GM12878 (cell line): ENCODE data around the gene CLDN7. TPM values are rescaled to one million over a fixed set of nuclear protein-coding genes. Genes with fewer than 3 reads are reported as not detected.
A peak's percentile ranks its signal among the peaks of the same experiment; 100 is the strongest.

Experiments
- BHLHE40 ChIP-seq, 2 experiments: fragments of 450-650 bp in 1 of 2; IDR thresholded peaks; 2 replicates each; pipeline ENCODE4 v1.6.1; 2011 to 2017; ENCODE audit warnings: low read depth in 2 of 2, borderline replicate concordance in 1 of 2, improper control_type of control experiment in 1 of 2, low read length in 1 of 2, mild to moderate bottlenecking in 1 of 2
- CBFB ChIP-seq: IDR thresholded peaks from 2 replicates; pipeline ENCODE4 v1.6.1; 2016; ENCODE audit warnings: antibody characterized with exemption, low read depth
- CEBPZ ChIP-seq: fragments of 150-350 bp; IDR thresholded peaks from 2 replicates; pipeline ENCODE4 v1.6.1; 2016; ENCODE audit warnings: low read depth, low read length
- CHD2 ChIP-seq: IDR thresholded peaks from 2 replicates; pipeline ENCODE4 v1.6.1; 2011; ENCODE audit warnings: low read depth, low read length, improper control_type of control experiment, borderline replicate concordance
- ESRRA ChIP-seq: IDR thresholded peaks from 2 replicates; pipeline ENCODE4 v1.6.1; 2012; ENCODE audit warnings: mild to moderate bottlenecking, low read length, improper control_type of control experiment
- GATAD2B ChIP-seq: fragments of 450-650 bp; conservative IDR thresholded peaks from 2 replicates; pipeline ENCODE4 v1.6.1; 2017; ENCODE audit warnings: low read depth, mild to moderate bottlenecking, moderate library complexity
- HDAC6 ChIP-seq: fragments of 200-600 bp; sonication (generic); IDR thresholded peaks from one replicate; pipeline ENCODE4 v1.8.0; 2017; ENCODE audit warnings: antibody characterized with exemption; ENCODE audit not compliant: unreplicated experiment
- KLF5 ChIP-seq: fragments of 450-650 bp; IDR thresholded peaks from 2 replicates; pipeline ENCODE4 v1.6.1; 2014; ENCODE audit warnings: mild to moderate bottlenecking; ENCODE audit not compliant: partially characterized antibody
- MEF2B ChIP-seq: fragments of 450-650 bp; IDR thresholded peaks from 2 replicates; pipeline ENCODE4 v1.6.1; 2018; ENCODE audit warnings: mild to moderate bottlenecking, moderate library complexity; ENCODE audit not compliant: partially characterized antibody, poor library complexity, severe bottlenecking
- MYB ChIP-seq: fragments of 150-350 bp; IDR thresholded peaks from 2 replicates; pipeline ENCODE4 v1.6.1; 2014; ENCODE audit warnings: mild to moderate bottlenecking, low read depth, low read length, borderline replicate concordance
- NFIC ChIP-seq: IDR thresholded peaks from 2 replicates; pipeline ENCODE4 v1.6.1; 2012; ENCODE audit warnings: low read depth, mild to moderate bottlenecking, inconsistent platforms, low read length, moderate library complexity
- NR2C2 ChIP-seq: IDR thresholded peaks from 2 replicates; pipeline ENCODE4 v1.6.1; 2011; ENCODE audit warnings: borderline replicate concordance, low read depth; ENCODE audit not compliant: control insufficient read depth, insufficient read length
- PAX5 ChIP-seq: IDR thresholded peaks from 2 replicates; pipeline ENCODE4 v1.6.1; 2011; ENCODE audit warnings: low read depth, low read length, borderline replicate concordance
- POLR2AphosphoS2 ChIP-seq: IDR thresholded peaks from 2 replicates; pipeline ENCODE4 v1.6.1; 2011; ENCODE audit warnings: low read depth, mild to moderate bottlenecking, low read length, improper control_type of control experiment, moderate library complexity
- POLR2AphosphoS5 ChIP-seq: IDR thresholded peaks from 2 replicates; pipeline ENCODE4 v1.6.1; 2011; ENCODE audit warnings: mild to moderate bottlenecking, low read length, inconsistent platforms
- RCOR1 ChIP-seq: conservative IDR thresholded peaks from 2 replicates; pipeline ENCODE4 v1.6.1; 2012; ENCODE audit warnings: low read depth, low read length, improper control_type of control experiment
- RFX5 ChIP-seq: IDR thresholded peaks from 2 replicates; pipeline ENCODE4 v1.6.1; 2011; ENCODE audit warnings: low read depth, low read length, improper control_type of control experiment
- RUNX3 ChIP-seq: IDR thresholded peaks from 2 replicates; pipeline ENCODE4 v1.6.1; 2012; ENCODE audit warnings: low read length, inconsistent platforms
- SIX5 ChIP-seq: IDR thresholded peaks from 2 replicates; pipeline ENCODE4 v1.6.1; 2011; ENCODE audit warnings: mild to moderate bottlenecking, low read depth, low read length, moderate library complexity; ENCODE audit not compliant: severe bottlenecking
- SMARCA5 ChIP-seq: fragments of 450-650 bp; IDR thresholded peaks from 2 replicates; pipeline ENCODE4 v1.6.1; 2017; ENCODE audit warnings: mild to moderate bottlenecking
- SMC3 ChIP-seq: IDR thresholded peaks from 2 replicates; pipeline ENCODE4 v1.6.1; 2011; ENCODE audit warnings: low read length, improper control_type of control experiment, borderline replicate concordance
- TAF1 ChIP-seq: IDR thresholded peaks from 2 replicates; pipeline ENCODE4 v1.6.1; 2011; ENCODE audit warnings: mild to moderate bottlenecking, low read depth, low read length, borderline replicate concordance
- ZBTB33 ChIP-seq: fragments of 450-650 bp; IDR thresholded peaks from 2 replicates; pipeline ENCODE4 v1.6.1; 2017; ENCODE audit warnings: mild to moderate bottlenecking
- polyA plus RNA-seq, 11 experiments: library from polyadenylated mRNA; depleted of rRNA in 4 of 11; unstranded in 6 of 11; stranded (reverse) in 5 of 11; fragments of >200 nt; fragmentation: Nextera tagmentation in 4 of 11; fragmentation: Illumina TruSeq in 1 of 11; extraction: Ambion mirVana in 4 of 11; extraction: Trizol in 1 of 11; gene quantifications; 1 replicate in 1 of 11; 2 replicates in 10 of 11; pipeline versions ENCODE4 v1.2.1 to v1.2.3, GENCODE V29; 2011 to 2016; ENCODE audit warnings: inconsistent platforms in 2 of 11, missing spikeins in 2 of 11, low read depth in 1 of 11
- total RNA-seq, 4 experiments: library from RNA; depleted of rRNA in 3 of 4; stranded (reverse); fragments of >200 nt in 3 of 4; fragmentation: Illumina TruSeq in 1 of 4; extraction: Trizol in 1 of 4; gene quantifications; 2 replicates each; pipeline versions ENCODE4 v1.2.1 to v1.2.3, GENCODE V29; 2013 to 2021
- TF ChIP-seq, protein P1 (sequence below): IDR thresholded peaks from 2 replicates; pipeline ENCODE4 v1.6.1; 2011; ENCODE audit warnings: mild to moderate bottlenecking, low read depth, low read length, moderate library complexity; ENCODE audit not compliant: insufficient replicate concordance

CLDN7 gene
- total and polyA plus RNA-seq, 10 of the 15 experiments (the other 5 are each of a cell fraction or from before 2014, with no cell fraction given), result 0.19 to 1.3 (median 0.36) TPM; not detected in 5

- TF ChIP-seq ZBTB33 (no peak), RCOR1 (no peak), GATAD2B (no peak), CBFB (peak; percentile 37; the same call in 1 of the 2 replicates), NR2C2 (no peak), MYB (peak; percentile 40; the same call in 1 of the 2 replicates), SMC3 (no peak), SMARCA5 (no peak), TAF1 (0 out of 2 replicates have a peak, but pooled peaks have one; percentile 13), HDAC6 (no peak), POLR2AphosphoS2 (peak; percentile 62; the same call in 1 of the 2 replicates), BHLHE40 (IDR thresholded peaks at IDR 0.05; ENCODE audit: borderline replicate concordance in 1 of 2, low read depth in 2 of 2, low read length in 1 of 2) (peak in 1 of 2 experiments; percentile 17; a peak in 1 of 4 replicates), POLR2AphosphoS5 (no peak), CHD2 (peak; percentile 91), SIX5 (peak; percentile 88), RUNX3 (peak; percentile 70), RFX5 (no peak), KLF5 (peak; percentile 74), MEF2B (no peak), PAX5 (peak; percentile 7; the same call in 1 of the 2 replicates), NFIC (no peak), ESRRA (no peak), CEBPZ (no peak)
- TF ChIP-seq, protein P1, sequence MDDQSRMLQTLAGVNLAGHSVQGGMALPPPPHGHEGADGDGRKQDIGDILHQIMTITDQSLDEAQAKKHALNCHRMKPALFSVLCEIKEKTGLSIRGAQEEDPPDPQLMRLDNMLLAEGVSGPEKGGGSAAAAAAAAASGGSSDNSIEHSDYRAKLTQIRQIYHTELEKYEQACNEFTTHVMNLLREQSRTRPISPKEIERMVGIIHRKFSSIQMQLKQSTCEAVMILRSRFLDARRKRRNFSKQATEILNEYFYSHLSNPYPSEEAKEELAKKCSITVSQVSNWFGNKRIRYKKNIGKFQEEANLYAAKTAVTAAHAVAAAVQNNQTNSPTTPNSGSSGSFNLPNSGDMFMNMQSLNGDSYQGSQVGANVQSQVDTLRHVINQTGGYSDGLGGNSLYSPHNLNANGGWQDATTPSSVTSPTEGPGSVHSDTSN, result no peak
Observed at GRCh38 chr17:7239091-7240027, 22.9 kb downstream of the CLDN7 start, which contains the start of gene PHF23 (continued).
